NT2/D1 (cell line): ENCODE measurements around the gene KCNT1.

ENCODE experiments used
- YY1 ChIP-seq: IDR thresholded peaks from 2 replicates; pipeline ENCODE4 v1.6.1; 2011; ENCODE audit not compliant: insufficient read length, insufficient read depth
- ZNF274 ChIP-seq: IDR thresholded peaks from 2 replicates; pipeline ENCODE4 v1.6.1; 2011; ENCODE audit warnings: mild to moderate bottlenecking, low read depth, low read length

DNA sequence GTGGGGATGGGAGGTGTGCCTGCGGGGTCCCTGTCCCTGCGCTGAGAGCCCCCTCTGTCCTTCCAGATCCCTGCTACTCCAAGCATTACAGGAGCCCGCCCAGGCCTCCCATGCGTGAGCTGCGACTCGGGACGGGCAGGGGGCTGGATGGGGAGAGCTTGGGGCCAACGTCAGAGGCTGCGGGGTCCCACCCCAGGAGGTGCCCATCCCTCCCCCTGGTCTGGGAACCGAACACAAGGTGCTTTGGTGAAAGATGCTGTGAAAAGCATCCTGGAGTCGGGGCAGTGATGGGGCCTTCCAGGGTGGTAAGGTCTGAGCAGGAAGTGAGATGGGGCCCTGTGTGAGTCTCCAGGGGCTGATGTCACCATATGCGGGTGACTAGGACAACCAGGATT is 36.2 kb upstream of the KCNT1 start:
- TF ChIP-seq YY1: no peak
- TF ChIP-seq ZNF274: no peak
